Measurements from ENCODE around the gene CASP2.

Gene CASP2

DNA sequence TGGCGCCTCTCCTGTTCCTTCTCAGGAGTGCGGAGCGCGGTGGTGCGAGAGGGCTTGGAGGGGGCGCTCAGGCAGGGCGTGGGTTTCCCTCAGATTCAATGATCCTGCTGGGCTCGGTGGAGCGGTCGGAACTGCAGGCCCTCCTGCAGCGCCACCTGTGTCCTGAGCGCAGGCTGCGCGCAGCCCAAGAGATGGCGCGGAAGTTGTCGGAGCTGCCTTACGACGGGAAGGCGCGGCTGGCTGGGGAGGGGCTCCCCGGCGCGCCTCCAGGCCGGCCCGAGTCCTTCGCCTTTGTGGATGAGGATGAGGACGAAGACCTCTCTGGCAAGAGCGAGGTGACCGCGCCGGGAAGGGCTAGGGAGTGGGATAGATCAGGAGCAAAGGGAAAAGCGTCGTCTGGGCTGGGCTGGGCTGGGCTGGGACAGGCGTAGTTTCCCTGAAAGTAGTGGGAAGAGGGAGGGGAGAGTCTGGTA is 57.3 kb downstream of the CASP2 start:
- no peak for TF ChIP-seq POLR2A (IDR thresholded peaks at IDR 0.05; ENCODE audit: low read depth, low read length)
- no peak for TF ChIP-seq TAF1 (IDR thresholded peaks at IDR 0.05; ENCODE audit: borderline replicate concordance, low read depth, low read length)
- TF ChIP-seq POLR2AphosphoS5 (IDR thresholded peaks at IDR 0.05; ENCODE audit: low read depth, low read length) = no peak
- DNase-seq (ENCODE audit: insufficient read length) = no peak
- no peak for FAIRE-seq

- TF ChIP-seq POLR2A (IDR thresholded peaks at IDR 0.05; ENCODE audit: low read depth, low read length) (no peak), POLR2AphosphoS5 (IDR thresholded peaks at IDR 0.05; ENCODE audit: low read depth, low read length) (no peak), TAF1 (IDR thresholded peaks at IDR 0.05; ENCODE audit: borderline replicate concordance, low read depth, low read length) (no peak)
- DNase-seq (ENCODE audit: insufficient read length) = no peak
- no peak for FAIRE-seq
Observed at GRCh38 chr7:143346018-143346417, 57.9 kb downstream of the CASP2 start.

- no peak for FAIRE-seq
- no peak for TF ChIP-seq POLR2A (IDR thresholded peaks at IDR 0.05; ENCODE audit: low read depth, low read length)
- TF ChIP-seq TAF1 (IDR thresholded peaks at IDR 0.05; ENCODE audit: borderline replicate concordance, low read depth, low read length) = no peak
- TF ChIP-seq POLR2AphosphoS5 (IDR thresholded peaks at IDR 0.05; ENCODE audit: low read depth, low read length) = no peak
Observed at GRCh38 chr7:143347950-143348349, 59.8 kb downstream of the CASP2 start.

GRCh38 chr7:143351060-143351459 is 62.9 kb downstream of the CASP2 start:
- DNase-seq (ENCODE audit: insufficient read length) (no peak), FAIRE-seq (no peak)
- TF ChIP-seq POLR2AphosphoS5 (IDR thresholded peaks at IDR 0.05; ENCODE audit: low read depth, low read length) = no peak
- no peak for TF ChIP-seq POLR2A (IDR thresholded peaks at IDR 0.05; ENCODE audit: low read depth, low read length)
- no peak for TF ChIP-seq TAF1 (IDR thresholded peaks at IDR 0.05; ENCODE audit: borderline replicate concordance, low read depth, low read length)

More at GRCh38 chr7:143347950-143348349, 59.8 kb downstream of the CASP2 start:
- no peak for DNase-seq (ENCODE audit: insufficient read length)

- TF ChIP-seq POLR2A (IDR thresholded peaks at IDR 0.05; ENCODE audit: low read depth, low read length) (no peak), TAF1 (IDR thresholded peaks at IDR 0.05; ENCODE audit: borderline replicate concordance, low read depth, low read length) (no peak), POLR2AphosphoS5 (IDR thresholded peaks at IDR 0.05; ENCODE audit: low read depth, low read length) (no peak)
- DNase-seq (ENCODE audit: insufficient read length) (no peak), FAIRE-seq (no peak)
Observed at GRCh38 chr7:143351574-143351973, 63.4 kb downstream of the CASP2 start.

DNA sequence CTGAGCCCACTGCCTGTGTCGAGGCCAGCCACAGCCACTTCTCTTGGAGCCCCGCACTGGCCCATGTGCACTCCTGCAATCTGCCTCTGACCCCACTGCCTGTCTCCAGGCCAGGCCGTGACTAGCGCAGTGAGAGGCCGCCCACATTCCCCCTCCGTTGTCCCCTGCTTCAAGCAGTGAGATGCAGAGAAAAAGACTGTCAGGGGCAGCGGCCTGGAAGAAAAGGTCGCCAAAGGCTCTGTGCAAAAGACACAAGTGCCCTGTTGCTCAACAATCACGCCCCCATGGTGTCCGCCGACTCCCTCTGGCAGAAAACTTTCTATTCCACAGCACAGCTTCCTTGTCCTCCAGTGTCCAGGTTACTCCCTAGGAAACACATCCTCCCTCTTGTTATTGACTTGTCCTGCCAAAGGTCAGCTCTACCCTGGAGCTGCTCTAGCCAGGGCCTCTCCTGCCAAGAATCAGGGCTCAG is 64.4 kb downstream of the CASP2 start:
- no peak for FAIRE-seq
- DNase-seq (ENCODE audit: insufficient read length) = no peak
- no peak for TF ChIP-seq POLR2AphosphoS5 (IDR thresholded peaks at IDR 0.05; ENCODE audit: low read depth, low read length)
- TF ChIP-seq TAF1 (IDR thresholded peaks at IDR 0.05; ENCODE audit: borderline replicate concordance, low read depth, low read length) = no peak
- TF ChIP-seq POLR2A (IDR thresholded peaks at IDR 0.05; ENCODE audit: low read depth, low read length) = no peak

DNA sequence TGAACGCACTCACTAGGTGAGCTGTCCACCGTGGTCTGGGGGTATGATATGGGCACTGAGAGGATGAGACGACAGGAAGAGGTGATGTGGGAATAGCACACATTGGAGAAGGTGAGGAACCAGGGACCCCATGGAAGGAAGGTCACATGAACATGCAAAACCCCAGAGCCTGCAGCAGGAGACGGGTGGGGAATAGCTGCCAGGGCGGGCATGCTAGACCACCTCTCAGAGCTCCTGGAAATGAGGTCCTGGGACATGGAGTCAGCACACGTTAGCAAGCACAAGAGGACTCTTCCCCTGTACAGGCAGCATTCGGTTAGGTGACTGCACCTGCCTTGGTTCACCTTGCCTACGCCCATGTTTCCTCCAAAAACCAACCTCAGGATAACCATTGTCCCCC is 66.2 kb downstream of the CASP2 start:
- TF ChIP-seq POLR2AphosphoS5 (IDR thresholded peaks at IDR 0.05; ENCODE audit: low read depth, low read length) (no peak), POLR2A (IDR thresholded peaks at IDR 0.05; ENCODE audit: low read depth, low read length) (no peak), TAF1 (IDR thresholded peaks at IDR 0.05; ENCODE audit: borderline replicate concordance, low read depth, low read length) (no peak)
- no peak for DNase-seq (ENCODE audit: insufficient read length)
- FAIRE-seq = no peak

GRCh38 chr7:143354965-143355364 is 66.8 kb downstream of the CASP2 start:
- no peak for DNase-seq (ENCODE audit: insufficient read length)
- no peak for FAIRE-seq
- TF ChIP-seq POLR2AphosphoS5 (IDR thresholded peaks at IDR 0.05; ENCODE audit: low read depth, low read length) = no peak

DNA sequence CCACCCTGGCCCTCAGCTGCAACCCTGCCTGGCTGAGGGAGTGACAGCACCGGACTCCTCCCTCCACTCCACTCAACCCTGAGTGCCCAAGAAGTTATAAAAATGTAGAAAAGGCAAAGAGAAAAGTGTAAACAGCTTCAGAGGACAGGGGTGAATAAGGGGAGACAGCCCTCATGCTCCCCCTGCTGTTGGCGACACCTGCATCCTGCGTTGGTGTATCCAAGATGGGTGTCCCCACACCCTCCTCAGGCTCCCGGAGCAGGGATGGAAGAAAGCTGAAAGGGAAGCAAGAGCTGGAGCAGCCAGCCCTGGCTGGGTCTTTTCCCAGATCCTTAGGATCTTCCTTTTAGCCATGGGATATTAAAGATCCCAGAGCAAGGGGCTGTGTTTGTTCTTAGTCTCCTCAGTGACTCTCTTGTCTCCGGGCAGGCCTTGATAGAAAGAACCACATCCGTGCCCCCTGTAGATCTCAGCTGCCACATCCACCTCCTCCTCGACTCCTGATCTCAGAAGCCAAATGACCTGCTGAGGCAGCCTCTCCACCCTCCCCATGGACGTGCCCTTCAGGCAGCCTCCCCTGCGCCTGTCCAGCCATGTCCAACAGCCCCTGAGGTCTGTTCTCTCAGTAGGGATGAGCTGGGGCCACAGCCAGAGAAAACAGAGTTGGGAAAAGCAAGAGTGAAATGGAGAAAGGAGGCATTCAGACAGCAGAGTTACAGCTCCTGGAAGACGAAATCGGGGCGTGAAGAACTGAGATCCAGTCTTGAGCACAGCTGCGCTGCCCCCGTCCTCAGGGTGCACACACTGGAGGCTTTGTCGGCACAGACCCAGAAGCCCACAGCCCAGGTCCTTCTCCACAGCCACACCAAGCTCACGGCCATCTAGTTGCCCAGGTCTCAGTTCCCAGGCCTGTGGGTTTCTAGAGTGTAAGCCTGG is 67.6 kb downstream of the CASP2 start:
- TF ChIP-seq POLR2AphosphoS5 (IDR thresholded peaks at IDR 0.05; ENCODE audit: low read depth, low read length) = no peak
- no peak for TF ChIP-seq TAF1 (IDR thresholded peaks at IDR 0.05; ENCODE audit: borderline replicate concordance, low read depth, low read length)
- no peak for TF ChIP-seq POLR2A (IDR thresholded peaks at IDR 0.05; ENCODE audit: low read depth, low read length)
- FAIRE-seq = no peak
- no peak for DNase-seq (ENCODE audit: insufficient read length)

- FAIRE-seq (no peak), DNase-seq (ENCODE audit: insufficient read length) (no peak)
- no peak for TF ChIP-seq POLR2AphosphoS5 (IDR thresholded peaks at IDR 0.05; ENCODE audit: low read depth, low read length)
- no peak for TF ChIP-seq TAF1 (IDR thresholded peaks at IDR 0.05; ENCODE audit: borderline replicate concordance, low read depth, low read length)
- no peak for TF ChIP-seq POLR2A (IDR thresholded peaks at IDR 0.05; ENCODE audit: low read depth, low read length)
Observed at GRCh38 chr7:143356414-143357050, 68.4 kb downstream of the CASP2 start.
